GM12878 (cell line): ENCODE results near the gene SNURF. TPM values are rescaled to one million over a fixed set of nuclear protein-coding genes. Genes with fewer than 3 reads are reported as not detected.
"Not testable (repeated sequence)": the region's sequence is repeated elsewhere in the genome, so short reads cannot be mapped to it uniquely, and the experiment has no call there.

Experiments
- ATAC-seq: fragments of 200-7000 bp; cut with Tn5 transposase; 3 replicates; pipeline ENCODE4 v1.9.1; 2020; ENCODE audit warnings: mild to moderate bottlenecking, moderate library complexity
- BruUV-seq: library from RNA; stranded (reverse); fragments of 400-500 nt; replicated peaks from 2 replicates; lab custom pipeline; 2021; lab: Mats Ljungman, UMichigan
- CTCF ChIA-PET: fragments of 300-600 bp; sonication (Branson Sonifier 250); formaldehyde crosslinking; extraction: SDS; loops from one replicate; lab custom pipeline; 2021; ENCODE audit warnings: inconsistent platforms; lab: Yijun Ruan, JAX
- POLR2A ChIA-PET: fragments of 350-600 bp; formaldehyde crosslinking; extraction: SDS; loops from one replicate; lab custom pipeline; 2021; ENCODE audit warnings: inconsistent platforms; lab: Charles Lee
- RAD21 ChIA-PET: fragments of 300-600 bp; sonication (Branson Sonifier 250); formaldehyde crosslinking; loops from one replicate; lab custom pipeline; 2023; ENCODE audit warnings: antibody characterized with exemption; ENCODE audit not compliant: unreplicated experiment; lab: Charles Lee
- SMC1A ChIA-PET: fragments of 300-600 bp; sonication (Branson Sonifier 250); formaldehyde crosslinking; loops from one replicate; lab custom pipeline; 2023; ENCODE audit not compliant: unreplicated experiment, uncharacterized antibody; lab: Charles Lee
- DNase-seq: peaks from one replicate; pipeline ENCODE4 v3.0.0-alpha.2; 2011; ENCODE audit warnings: low read depth, low spot score
- FAIRE-seq: peaks from 3 replicates; lab custom pipeline; 2011; peaks lifted over from hg19 to GRCh38; lab: Jason Lieb, UNC
- H2AFZ ChIP-seq: 2 replicates; pipeline ENCODE4 v1.6.0; 2011; ENCODE audit warnings: low read depth, low read length, control low read depth; ENCODE audit not compliant: control insufficient read depth
- H3K27ac ChIP-seq: 2 replicates; pipeline ENCODE4 v1.5.1; 2011; ENCODE audit warnings: control low read depth; ENCODE audit not compliant: control insufficient read depth, insufficient read depth
- H3K27me3 ChIP-seq, 2 experiments: replicated peaks in 1 of 2; 2 replicates each; pipeline versions ENCODE4 v1.6.0 to v1.6.1; 2011; ENCODE audit warnings: low read length in 1 of 2; ENCODE audit not compliant: control insufficient read depth in 2 of 2, insufficient read depth in 2 of 2
- H3K36me3 ChIP-seq, 2 experiments: 2 replicates each; pipeline ENCODE4 v1.5.1; 2011; ENCODE audit warnings: low read length in 1 of 2; ENCODE audit not compliant: control insufficient read depth in 2 of 2, insufficient read depth in 2 of 2
- H3K4me1 ChIP-seq: 2 replicates; pipeline ENCODE4 v1.6.1; 2011; ENCODE audit warnings: mild to moderate bottlenecking, low read length, moderate library complexity, mixed read lengths; ENCODE audit not compliant: control insufficient read depth, insufficient read depth
- H3K4me2 ChIP-seq: 2 replicates; pipeline ENCODE4 v1.6.0; 2011; ENCODE audit warnings: control low read depth; ENCODE audit not compliant: control insufficient read depth, insufficient read depth
- H3K4me3 ChIP-seq: fragments of 200-600 bp; sonication (generic); 2 replicates; pipeline ENCODE4 v1.5.1; 2016
- H3K79me2 ChIP-seq: 2 replicates; pipeline ENCODE4 v1.6.0; 2011; ENCODE audit warnings: low read length; ENCODE audit not compliant: control insufficient read depth, insufficient read depth
- H3K9ac ChIP-seq: 2 replicates; pipeline ENCODE4 v1.8.0; 2011; ENCODE audit warnings: low read length, control low read depth, mixed read lengths; ENCODE audit not compliant: control insufficient read depth, insufficient read depth
- H3K9me3 ChIP-seq: replicated peaks from 3 replicates; pipeline ENCODE4 v1.5.1; 2011; ENCODE audit warnings: mild to moderate bottlenecking, low read length; ENCODE audit not compliant: control insufficient read depth, insufficient read depth
- H4K20me1 ChIP-seq: 2 replicates; pipeline ENCODE4 v1.6.0; 2011; ENCODE audit not compliant: control insufficient read depth, insufficient read depth
- ASH2L ChIP-seq: fragments of 300-600, 200-600 bp; sonication (generic); IDR thresholded peaks from 2 replicates; pipeline ENCODE4 v1.6.1; 2017; ENCODE audit warnings: low read depth, mild to moderate bottlenecking, borderline replicate concordance
- KAT2A ChIP-seq: conservative IDR thresholded peaks from 2 replicates; pipeline ENCODE4 v1.6.1; 2011; ENCODE audit warnings: low read depth, low read length; ENCODE audit not compliant: control insufficient read depth
- PAX8 ChIP-seq: fragments of 450-650 bp; IDR thresholded peaks from 2 replicates; pipeline ENCODE4 v1.6.1; 2017; ENCODE audit warnings: mild to moderate bottlenecking, moderate library complexity
- POU2F2 ChIP-seq: IDR thresholded peaks from 3 replicates; pipeline ENCODE4 v1.6.1; 2011; ENCODE audit warnings: low read depth, mild to moderate bottlenecking, low read length, borderline replicate concordance
- WGBS: methylation state at CpG from one replicate; pipeline ENCODE4 v1.1.6; 2016; ENCODE audit warnings: low lambda C conversion rate; ENCODE audit not compliant: insufficient replicate concordance, insufficient coverage; ENCODE audit errors: missing lambda C conversion rate; 5-methylcytosine and 5-hydroxymethylcytosine counted together
- in situ Hi-C: fragments of 300-500 bp; cut with MboI; formaldehyde crosslinking; loops from 9 replicates; pipeline ENCODE4 v1.14.3; 2018; ENCODE audit warnings: mixed read lengths
- intact Hi-C: fragments of 100-400 bp; cut with micrococcal nuclease; formaldehyde crosslinking; loops from one replicate; pipeline ENCODE4 v1.14.2; 2022; ENCODE audit not compliant: unreplicated experiment
- polyA plus RNA-seq, 11 experiments: library from polyadenylated mRNA; depleted of rRNA in 4 of 11; unstranded in 6 of 11; stranded (reverse) in 5 of 11; fragments of >200 nt; fragmentation: Nextera tagmentation in 4 of 11; fragmentation: Illumina TruSeq in 1 of 11; extraction: Ambion mirVana in 4 of 11; extraction: Trizol in 1 of 11; gene quantifications; 1 replicate in 1 of 11; 2 replicates in 10 of 11; pipeline versions ENCODE4 v1.2.1 to v1.2.3, GENCODE V29; 2011 to 2016; ENCODE audit warnings: inconsistent platforms in 2 of 11, missing spikeins in 2 of 11, low read depth in 1 of 11
- total RNA-seq, 4 experiments: library from RNA; depleted of rRNA in 3 of 4; stranded (reverse); fragments of >200 nt in 3 of 4; fragmentation: Illumina TruSeq in 1 of 4; extraction: Trizol in 1 of 4; gene quantifications; 2 replicates each; pipeline versions ENCODE4 v1.2.1 to v1.2.3, GENCODE V29; 2013 to 2021
- TF ChIP-seq, protein P1 (sequence below): fragments of 450-650 bp; IDR thresholded peaks from 2 replicates; pipeline ENCODE4 v1.6.1; 2016; ENCODE audit warnings: mild to moderate bottlenecking
- TF ChIP-seq, protein P2 (sequence below): fragments of 450-650 bp; formaldehyde crosslinking; IDR thresholded peaks from 2 replicates; pipeline ENCODE4 v1.4.0; 2022; ENCODE audit warnings: mild to moderate bottlenecking, moderate library complexity

The SNURF gene
- total and polyA plus RNA-seq, 10 of the 15 experiments (the other 5 are each of a cell fraction or from before 2014, with no cell fraction given) = 2.6 to 25.4 (median 8.9) TPM

DNA sequence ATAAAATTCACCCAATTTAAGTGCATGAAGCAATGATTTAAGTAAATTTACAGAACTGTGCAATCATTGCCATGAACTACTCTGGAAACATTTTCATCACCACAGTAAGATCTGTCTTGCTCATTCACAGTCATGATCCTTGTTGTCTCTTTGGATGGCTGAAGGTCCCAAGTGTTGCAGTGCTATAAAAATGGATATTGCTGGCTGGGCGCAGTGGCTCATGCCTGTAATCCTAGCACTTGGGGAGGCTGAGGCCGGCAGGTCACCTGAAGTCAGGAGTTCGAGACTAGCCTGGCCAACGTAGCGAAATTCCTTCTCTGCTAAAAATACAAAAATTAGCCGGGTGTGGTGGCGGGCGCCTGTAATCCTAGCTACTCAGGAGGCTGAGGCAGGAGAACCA is 17.0 kb downstream of the SNURF start:
- in situ Hi-C loops = no loop called here
- no peaks in the 10 kb centered on the region for H3K79me2 ChIP-seq
- H3K9ac ChIP-seq = no peak overlapping the region
- peaks cover 1% of the 10 kb centered on the region; the same call in 1 of the 3 replicates for H3K9me3 ChIP-seq
- TF ChIP-seq, protein P1, sequence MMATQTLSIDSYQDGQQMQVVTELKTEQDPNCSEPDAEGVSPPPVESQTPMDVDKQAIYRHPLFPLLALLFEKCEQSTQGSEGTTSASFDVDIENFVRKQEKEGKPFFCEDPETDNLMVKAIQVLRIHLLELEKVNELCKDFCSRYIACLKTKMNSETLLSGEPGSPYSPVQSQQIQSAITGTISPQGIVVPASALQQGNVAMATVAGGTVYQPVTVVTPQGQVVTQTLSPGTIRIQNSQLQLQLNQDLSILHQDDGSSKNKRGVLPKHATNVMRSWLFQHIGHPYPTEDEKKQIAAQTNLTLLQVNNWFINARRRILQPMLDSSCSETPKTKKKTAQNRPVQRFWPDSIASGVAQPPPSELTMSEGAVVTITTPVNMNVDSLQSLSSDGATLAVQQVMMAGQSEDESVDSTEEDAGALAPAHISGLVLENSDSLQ = no peak
- TF ChIP-seq, protein P2, sequence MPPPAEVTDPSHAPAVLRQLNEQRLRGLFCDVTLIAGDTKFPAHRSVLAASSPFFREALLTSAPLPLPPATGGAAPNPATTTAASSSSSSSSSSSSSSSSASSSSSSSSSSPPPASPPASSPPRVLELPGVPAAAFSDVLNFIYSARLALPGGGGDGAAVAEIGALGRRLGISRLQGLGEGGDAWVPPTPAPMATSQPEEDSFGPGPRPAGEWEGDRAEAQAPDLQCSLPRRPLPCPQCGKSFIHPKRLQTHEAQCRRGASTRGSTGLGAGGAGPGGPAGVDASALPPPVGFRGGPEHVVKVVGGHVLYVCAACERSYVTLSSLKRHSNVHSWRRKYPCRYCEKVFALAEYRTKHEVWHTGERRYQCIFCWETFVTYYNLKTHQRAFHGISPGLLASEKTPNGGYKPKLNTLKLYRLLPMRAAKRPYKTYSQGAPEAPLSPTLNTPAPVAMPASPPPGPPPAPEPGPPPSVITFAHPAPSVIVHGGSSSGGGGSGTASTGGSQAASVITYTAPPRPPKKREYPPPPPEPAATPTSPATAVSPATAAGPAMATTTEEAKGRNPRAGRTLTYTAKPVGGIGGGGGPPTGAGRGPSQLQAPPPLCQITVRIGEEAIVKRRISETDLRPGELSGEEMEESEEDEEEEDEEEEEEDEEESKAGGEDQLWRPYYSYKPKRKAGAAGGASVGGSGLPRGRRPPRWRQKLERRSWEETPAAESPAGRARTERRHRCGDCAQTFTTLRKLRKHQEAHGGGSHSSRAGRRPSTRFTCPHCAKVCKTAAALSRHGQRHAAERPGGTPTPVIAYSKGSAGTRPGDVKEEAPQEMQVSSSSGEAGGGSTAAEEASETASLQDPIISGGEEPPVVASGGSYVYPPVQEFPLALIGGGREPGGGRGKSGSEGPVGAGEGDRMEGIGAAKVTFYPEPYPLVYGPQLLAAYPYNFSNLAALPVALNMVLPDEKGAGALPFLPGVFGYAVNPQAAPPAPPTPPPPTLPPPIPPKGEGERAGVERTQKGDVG (CRISPR knock-in tag) = no peak
- TF ChIP-seq ASH2L (no peak), KAT2A (no peak), PAX8 (no peak), POU2F2 (no peak)
- no peak overlapping the region for H3K4me3 ChIP-seq
- H4K20me1 ChIP-seq = no peaks in the 10 kb centered on the region
- ATAC-seq (no peak), DNase-seq (no peak), FAIRE-seq (no peak)
- no peaks in the 10 kb centered on the region for H3K4me1 ChIP-seq
- BruUV-seq = no TSS peak
- peaks cover 0 to 6% of the 10 kb centered on the region in 2 experiments; a peak in 3 of 4 replicates for H3K36me3 ChIP-seq
- ChIA-PET RAD21 (no interaction called here), SMC1A (no interaction called here), CTCF (no interaction called here), POLR2A (no interaction called here)
- H3K27me3 ChIP-seq = no peaks in the 10 kb centered on the region
- no peak overlapping the region for H2AFZ ChIP-seq
- 69% methylated on average over 6 of the region's 8 CpGs for WGBS
- intact Hi-C loops = no loop called here
- no peak overlapping the region for H3K4me2 ChIP-seq
- no peak overlapping the region for H3K27ac ChIP-seq

DNA sequence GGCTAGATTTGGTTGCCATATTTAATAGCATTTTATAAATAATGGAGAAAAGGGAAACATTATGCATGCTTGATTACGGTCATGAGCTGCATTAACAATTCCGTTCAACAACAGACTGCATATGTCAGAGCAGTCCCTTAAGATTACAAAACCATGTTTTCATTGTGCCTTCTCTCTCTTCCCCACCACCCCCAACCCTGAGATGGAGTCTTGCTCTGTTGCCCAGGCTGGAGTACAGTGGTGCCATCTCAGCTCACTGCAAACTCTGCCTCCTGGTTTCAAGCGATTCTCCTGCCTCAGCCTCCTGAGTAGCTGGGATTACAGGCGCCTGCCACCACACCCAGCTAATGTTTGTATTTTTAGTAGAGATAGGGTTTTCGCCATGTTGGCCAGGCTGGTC is 17.9 kb downstream of the SNURF start:
- 66% methylated on average over 5 of the region's 5 CpGs for WGBS
- H4K20me1 ChIP-seq, POLR2A ChIA-PET, H3K4me2 ChIP-seq, ATAC-seq, RAD21 ChIA-PET, SMC1A ChIA-PET, CTCF ChIA-PET, FAIRE-seq, in situ Hi-C loops, BruUV-seq, H3K36me3 ChIP-seq, H3K9me3 ChIP-seq, DNase-seq, H3K4me1 ChIP-seq, H2AFZ ChIP-seq, H3K27ac ChIP-seq, intact Hi-C loops, H3K79me2 ChIP-seq, H3K9ac ChIP-seq, H3K4me3 ChIP-seq, H3K27me3 ChIP-seq: not testable (repeated sequence)
